Endothelial cell of umbilical vein (primary cell): Measurements from ENCODE around the gene OR9G1. TPM values are rescaled to one million over a fixed set of nuclear protein-coding genes. Genes with fewer than 3 reads are reported as not detected.

Experiments
- BruUV-seq: library from RNA; stranded (reverse); fragments of 400-500 nt; replicated peaks from 2 replicates; lab custom pipeline; 2021; lab: Mats Ljungman, UMichigan
- CTCF ChIA-PET: fragments of 300-600, 350-600 bp; sonication (Branson Sonifier 250); formaldehyde crosslinking; loops from one replicate; lab custom pipeline; 2021; ENCODE audit warnings: antibody characterized with exemption, inconsistent platforms; lab: Charles Lee
- POLR2A ChIA-PET: fragments of 300-600, 350-600 bp; sonication (Branson Sonifier 250); formaldehyde crosslinking; loops from one replicate; lab custom pipeline; 2021; ENCODE audit warnings: antibody characterized with exemption, inconsistent platforms; lab: Charles Lee
- DNase-seq: peaks from one replicate; pipeline ENCODE4 v3.0.0-alpha.2; 2011; ENCODE audit warnings: low read depth, low spot score
- FAIRE-seq: peaks from 2 replicates; lab custom pipeline; 2011; peaks lifted over from hg19 to GRCh38; lab: Jason Lieb, UNC
- H2AFZ ChIP-seq: 2 replicates; pipeline ENCODE4 v1.6.0; 2012; ENCODE audit warnings: low read depth, low read length, control low read depth, inconsistent platforms
- H3K27ac ChIP-seq: 2 replicates; pipeline ENCODE4 v1.5.1; 2011; ENCODE audit warnings: low read depth, mild to moderate bottlenecking, control low read depth, low read length, moderate library complexity; ENCODE audit not compliant: insufficient read depth
- H3K27me3 ChIP-seq, 2 experiments: 2 replicates each; pipeline versions ENCODE4 v1.6.0 to v1.6.1; 2011; ENCODE audit warnings: low read length in 2 of 2, mixed read lengths in 1 of 2; ENCODE audit not compliant: control insufficient read depth in 2 of 2, insufficient read depth in 2 of 2
- H3K36me3 ChIP-seq, 2 experiments: 2 replicates in 1 of 2; 3 replicates in 1 of 2; pipeline ENCODE4 v1.5.1; 2011; ENCODE audit warnings: low read length in 2 of 2, mild to moderate bottlenecking in 1 of 2, moderate library complexity in 1 of 2; ENCODE audit not compliant: control insufficient read depth in 2 of 2, insufficient read depth in 2 of 2; ENCODE audit errors: extremely low read depth in 1 of 2
- H3K4me1 ChIP-seq: 3 replicates; pipeline ENCODE4 v1.5.1; 2011; ENCODE audit warnings: mild to moderate bottlenecking, low read length; ENCODE audit not compliant: control insufficient read depth, insufficient read depth; ENCODE audit errors: extremely low read depth
- H3K4me2 ChIP-seq: 2 replicates; pipeline ENCODE4 v1.6.1; 2011; ENCODE audit warnings: low read length, control low read depth, mixed read lengths; ENCODE audit not compliant: insufficient read depth
- H3K4me3 ChIP-seq, 3 experiments: fragments of 200-600 bp in 1 of 3; sonication (generic), shearing (Covaris generic) in 1 of 3; replicated peaks in 1 of 3; 2 replicates each; pipeline ENCODE4 v1.5.1; 2011 to 2016; ENCODE audit warnings: control low read depth in 3 of 3, low read length in 3 of 3, mild to moderate bottlenecking in 2 of 3, inconsistent platforms in 1 of 3, low read depth in 1 of 3, moderate library complexity in 1 of 3; ENCODE audit not compliant: insufficient read depth in 1 of 3
- H3K79me2 ChIP-seq: 2 replicates; pipeline ENCODE4 v1.6.0; 2012; ENCODE audit warnings: low read length, inconsistent platforms; ENCODE audit not compliant: control insufficient read depth, insufficient read depth
- H3K9ac ChIP-seq: replicated peaks from 2 replicates; pipeline ENCODE3; 2011; ENCODE audit warnings: low read length, control low read depth; ENCODE audit not compliant: insufficient read depth; ENCODE audit errors: extremely low read depth
- H3K9me1 ChIP-seq: replicated peaks from 3 replicates; pipeline ENCODE4 v1.6.0; 2011; ENCODE audit warnings: mild to moderate bottlenecking, low read length; ENCODE audit not compliant: control insufficient read depth, insufficient read depth; ENCODE audit errors: extremely low read depth
- H3K9me3 ChIP-seq: replicated peaks from 2 replicates; pipeline ENCODE4 v1.5.1; 2012; ENCODE audit warnings: low read length, inconsistent platforms; ENCODE audit not compliant: control insufficient read depth, insufficient read depth
- H4K20me1 ChIP-seq: replicated peaks from 2 replicates; pipeline ENCODE3; 2011; ENCODE audit warnings: mild to moderate bottlenecking, low read length; ENCODE audit not compliant: control insufficient read depth, insufficient read depth; ENCODE audit errors: extremely low read depth
- EZH2 ChIP-seq: IDR thresholded peaks from 2 replicates; pipeline ENCODE4 v1.6.1; 2012; ENCODE audit warnings: borderline replicate concordance, low read depth, mild to moderate bottlenecking, moderate library complexity, low read length, inconsistent platforms; ENCODE audit not compliant: severe bottlenecking
- FOS ChIP-seq: IDR thresholded peaks from 2 replicates; pipeline ENCODE4 v1.6.1; 2011; ENCODE audit warnings: mild to moderate bottlenecking, low read length, moderate library complexity, borderline replicate concordance; ENCODE audit not compliant: insufficient read depth
- GATA2 ChIP-seq: IDR thresholded peaks from 2 replicates; pipeline ENCODE4 v1.7.0; 2011; ENCODE audit warnings: low read depth, mild to moderate bottlenecking, moderate library complexity, mixed read lengths, low read length; ENCODE audit not compliant: insufficient read length, insufficient read depth
- JUN ChIP-seq: IDR thresholded peaks from 2 replicates; pipeline ENCODE4 v1.6.1; 2011; ENCODE audit warnings: borderline replicate concordance, low read depth; ENCODE audit not compliant: insufficient read length, insufficient read depth
- MYC ChIP-seq: IDR thresholded peaks from one replicate; pipeline ENCODE4 v1.6.1; 2011; ENCODE audit warnings: mild to moderate bottlenecking, low read depth, low read length
- POLR2A ChIP-seq: IDR thresholded peaks from 2 replicates; pipeline ENCODE4 v1.6.1; 2012; ENCODE audit warnings: low read depth, mild to moderate bottlenecking, control low read depth, low read length
- POLR2AphosphoS5 ChIP-seq: IDR thresholded peaks from 2 replicates; pipeline ENCODE4 v1.6.1; 2012; ENCODE audit warnings: low read depth, mild to moderate bottlenecking, control low read depth, low read length, moderate library complexity; ENCODE audit not compliant: insufficient read depth
- dilution Hi-C: fragments of 300-500 bp; cut with MboI; formaldehyde crosslinking; loops from one replicate; pipeline ENCODE4 v1.15.0; 2019; ENCODE audit warnings: low sequenced_read_pairs; ENCODE audit not compliant: extremely low pct_ligation_motif_present
- intact Hi-C: fragments of 100-400 bp; cut with micrococcal nuclease; formaldehyde crosslinking; loops from one replicate; pipeline ENCODE4 v1.10.0; 2022
- polyA plus RNA-seq, 4 experiments: library from polyadenylated mRNA; depleted of rRNA in 3 of 4; stranded (reverse) in 3 of 4; unstranded in 1 of 4; fragments of >200 nt; gene quantifications; 2 replicates each; pipeline versions ENCODE4 v1.2.1 to v1.2.3, GENCODE V29; 2011 to 2012; ENCODE audit warnings: missing spikeins in 1 of 4
- total RNA-seq: library from RNA; stranded (reverse); gene quantifications from 2 replicates; pipeline ENCODE4 v1.2.3, GENCODE V29; 2021
- TF ChIP-seq, protein P1 (sequence below): IDR thresholded peaks from 2 replicates; pipeline ENCODE4 v1.6.1; 2011; ENCODE audit not compliant: insufficient read depth, insufficient read length
- TF ChIP-seq, protein P2 (sequence below), 2 donors: IDR thresholded peaks; 1 replicate in 1 of 2; 2 replicates in 1 of 2; pipeline ENCODE4 v1.5.1; 2011; ENCODE audit warnings: low read length in 2 of 2, mild to moderate bottlenecking in 2 of 2, moderate library complexity in 2 of 2, control low read depth in 1 of 2, inconsistent platforms in 1 of 2, low read depth in 1 of 2; ENCODE audit not compliant: insufficient read depth in 1 of 2; ENCODE audit errors: extremely low read depth in 1 of 2

The OR9G1 gene
- total and polyA plus RNA-seq, 2 donors (not counting 3 experiments of a cell fraction or from before 2014, with no cell fraction given) = not detected

DNA sequence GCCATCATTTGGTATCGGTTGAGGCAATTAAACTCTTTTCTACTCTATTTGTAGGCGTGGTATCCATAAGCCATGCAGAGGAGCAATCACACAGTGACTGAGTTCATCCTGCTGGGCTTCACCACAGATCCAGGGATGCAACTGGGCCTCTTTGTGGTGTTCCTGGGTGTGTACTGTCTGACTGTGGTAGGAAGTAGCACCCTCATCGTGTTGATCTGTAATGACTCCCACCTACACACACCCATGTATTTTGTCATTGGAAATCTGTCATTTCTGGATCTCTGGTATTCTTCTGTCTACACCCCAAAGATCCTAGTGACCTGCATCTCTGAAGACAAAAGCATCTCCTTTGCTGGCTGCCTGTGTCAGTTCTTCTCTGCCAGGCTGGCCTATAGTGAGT is 41.2 kb downstream of the OR9G1 start:
- no peaks in the 10 kb centered on the region for H3K9me1 ChIP-seq
- no peaks in the 10 kb centered on the region for H3K79me2 ChIP-seq
- H3K27ac ChIP-seq = no peak overlapping the region
- TF ChIP-seq POLR2AphosphoS5 = no peak
- TF ChIP-seq EZH2 = no peak
- TF ChIP-seq, protein P1, sequence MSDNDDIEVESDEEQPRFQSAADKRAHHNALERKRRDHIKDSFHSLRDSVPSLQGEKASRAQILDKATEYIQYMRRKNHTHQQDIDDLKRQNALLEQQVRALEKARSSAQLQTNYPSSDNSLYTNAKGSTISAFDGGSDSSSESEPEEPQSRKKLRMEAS = no peak
- TF ChIP-seq GATA2 = no peak
- TF ChIP-seq JUN = no peak
- TF ChIP-seq, protein P2, sequence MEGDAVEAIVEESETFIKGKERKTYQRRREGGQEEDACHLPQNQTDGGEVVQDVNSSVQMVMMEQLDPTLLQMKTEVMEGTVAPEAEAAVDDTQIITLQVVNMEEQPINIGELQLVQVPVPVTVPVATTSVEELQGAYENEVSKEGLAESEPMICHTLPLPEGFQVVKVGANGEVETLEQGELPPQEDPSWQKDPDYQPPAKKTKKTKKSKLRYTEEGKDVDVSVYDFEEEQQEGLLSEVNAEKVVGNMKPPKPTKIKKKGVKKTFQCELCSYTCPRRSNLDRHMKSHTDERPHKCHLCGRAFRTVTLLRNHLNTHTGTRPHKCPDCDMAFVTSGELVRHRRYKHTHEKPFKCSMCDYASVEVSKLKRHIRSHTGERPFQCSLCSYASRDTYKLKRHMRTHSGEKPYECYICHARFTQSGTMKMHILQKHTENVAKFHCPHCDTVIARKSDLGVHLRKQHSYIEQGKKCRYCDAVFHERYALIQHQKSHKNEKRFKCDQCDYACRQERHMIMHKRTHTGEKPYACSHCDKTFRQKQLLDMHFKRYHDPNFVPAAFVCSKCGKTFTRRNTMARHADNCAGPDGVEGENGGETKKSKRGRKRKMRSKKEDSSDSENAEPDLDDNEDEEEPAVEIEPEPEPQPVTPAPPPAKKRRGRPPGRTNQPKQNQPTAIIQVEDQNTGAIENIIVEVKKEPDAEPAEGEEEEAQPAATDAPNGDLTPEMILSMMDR (IDR thresholded peaks at IDR 0.05; ENCODE audit: extremely low read depth in 1 of 2, insufficient read depth in 1 of 2, low read depth in 1 of 2, low read length in 2 of 2) = no peak
- no peak for TF ChIP-seq POLR2A
- TF ChIP-seq FOS = no peak
- TF ChIP-seq MYC = no peak
- no peak overlapping the region for H3K4me2 ChIP-seq
- no peak overlapping the region for H3K9ac ChIP-seq
- dilution Hi-C loops = no loop called here
- intact Hi-C loops = no loop called here
- H3K4me3 ChIP-seq = no peak overlapping the region
- H2AFZ ChIP-seq = no peak overlapping the region
- ChIA-PET CTCF (no interaction called here), POLR2A (no interaction called here)
- no peaks in the 10 kb centered on the region for H4K20me1 ChIP-seq
- no peaks in the 10 kb centered on the region for H3K27me3 ChIP-seq
- no TSS peak for BruUV-seq
- H3K9me3 ChIP-seq = peaks cover 5% of the 10 kb centered on the region
- no peak for FAIRE-seq
- H3K4me1 ChIP-seq = no peaks in the 10 kb centered on the region
- no peaks in the 10 kb centered on the region for H3K36me3 ChIP-seq
- DNase-seq = no peak
